NCI-H446 treated with DMSO at 0.1 percent for 48 hours (cell line): ENCODE measurements around the gene LDB1.
A peak's percentile ranks its signal among the peaks of the same experiment; 100 is the strongest.

ENCODE experiments used
- DNase-seq: peaks from one replicate; lab custom pipeline; 2025; lab: John Stamatoyannopoulos, UW

The LDB1 gene

DNA sequence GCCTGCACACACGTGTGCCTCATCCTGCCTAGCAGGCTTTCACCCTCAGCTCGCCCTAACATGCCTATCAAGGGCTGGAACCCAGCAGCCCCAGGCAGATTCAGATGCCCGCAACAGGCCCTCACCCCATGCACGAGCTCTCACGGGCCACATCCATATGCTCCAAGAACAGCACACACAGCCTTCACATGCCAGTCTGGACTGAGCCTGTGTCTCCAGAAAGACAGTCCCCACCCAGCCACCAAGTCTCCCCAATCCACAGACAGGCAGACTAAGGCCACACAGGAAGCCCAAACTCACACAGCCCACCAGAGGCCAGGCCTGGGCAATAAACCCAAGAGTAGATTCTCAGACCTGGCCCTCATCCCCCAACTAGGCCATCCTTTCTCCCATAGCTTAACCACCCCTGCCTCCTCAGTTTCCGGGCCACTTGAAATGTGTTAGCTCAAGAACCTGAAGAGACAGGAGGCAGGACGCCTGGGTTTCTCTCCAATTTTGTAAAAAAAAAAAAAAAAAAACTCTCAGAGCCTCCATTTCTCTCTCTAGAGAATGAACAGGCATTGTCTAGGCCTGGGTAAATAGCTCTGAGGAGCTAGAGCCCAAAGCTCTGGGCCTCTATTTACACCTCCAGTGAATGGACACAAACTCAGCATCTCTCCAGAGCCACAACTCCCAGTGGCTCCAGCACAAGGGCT lies 6.8 kb downstream of the LDB1 start:
- no peak for DNase-seq

DNA sequence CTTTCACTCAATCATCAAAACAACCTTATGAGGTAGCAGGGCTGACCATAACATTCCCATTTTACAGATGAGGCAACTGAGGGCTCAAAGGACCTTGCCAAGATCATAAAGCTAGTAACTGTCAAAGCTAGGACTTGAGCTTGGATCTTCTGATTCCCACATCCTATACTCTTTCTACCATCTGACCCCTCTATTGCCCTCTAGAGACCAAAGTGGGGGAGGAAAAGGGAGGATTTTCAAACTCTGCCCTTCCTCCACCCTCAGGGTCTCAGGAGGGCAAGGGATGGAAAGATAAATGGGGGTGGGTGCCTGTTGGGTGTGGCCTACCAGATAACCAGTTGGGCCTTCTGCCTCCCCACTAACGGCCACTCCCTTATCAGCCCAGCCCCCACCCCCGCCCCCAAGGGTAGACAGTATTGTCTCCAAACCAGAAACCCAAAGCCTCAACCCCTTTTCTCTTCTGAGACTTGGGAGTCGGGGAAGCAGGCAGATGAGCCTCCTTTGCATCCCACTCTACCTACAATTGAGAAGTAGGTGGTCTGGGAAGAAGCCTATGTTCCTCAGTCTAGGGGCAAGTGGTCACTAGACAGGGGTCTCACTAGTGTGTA lies 7.9 kb downstream of the LDB1 start:
- no peak for DNase-seq

DNA sequence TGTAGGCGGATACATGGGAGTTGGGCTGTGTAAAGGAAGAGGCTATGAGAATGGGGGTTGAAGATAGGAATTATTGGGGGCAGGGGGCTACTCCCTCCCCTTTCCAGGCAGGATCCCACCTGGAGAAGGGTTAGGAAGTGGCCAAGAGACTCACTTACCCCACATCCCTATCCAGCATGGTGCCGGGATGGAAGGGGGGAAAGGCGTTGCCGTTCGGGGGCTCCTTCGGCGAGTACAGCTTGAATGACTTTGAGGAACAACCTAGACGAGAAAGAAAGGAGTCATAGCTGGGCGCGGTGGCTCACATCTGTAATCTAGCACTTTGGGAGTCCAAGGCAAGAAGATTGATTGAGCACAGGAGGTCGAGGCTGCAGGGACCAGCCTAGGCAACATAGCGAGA lies 8.9 kb downstream of the LDB1 start:
- no peak for DNase-seq

DNA sequence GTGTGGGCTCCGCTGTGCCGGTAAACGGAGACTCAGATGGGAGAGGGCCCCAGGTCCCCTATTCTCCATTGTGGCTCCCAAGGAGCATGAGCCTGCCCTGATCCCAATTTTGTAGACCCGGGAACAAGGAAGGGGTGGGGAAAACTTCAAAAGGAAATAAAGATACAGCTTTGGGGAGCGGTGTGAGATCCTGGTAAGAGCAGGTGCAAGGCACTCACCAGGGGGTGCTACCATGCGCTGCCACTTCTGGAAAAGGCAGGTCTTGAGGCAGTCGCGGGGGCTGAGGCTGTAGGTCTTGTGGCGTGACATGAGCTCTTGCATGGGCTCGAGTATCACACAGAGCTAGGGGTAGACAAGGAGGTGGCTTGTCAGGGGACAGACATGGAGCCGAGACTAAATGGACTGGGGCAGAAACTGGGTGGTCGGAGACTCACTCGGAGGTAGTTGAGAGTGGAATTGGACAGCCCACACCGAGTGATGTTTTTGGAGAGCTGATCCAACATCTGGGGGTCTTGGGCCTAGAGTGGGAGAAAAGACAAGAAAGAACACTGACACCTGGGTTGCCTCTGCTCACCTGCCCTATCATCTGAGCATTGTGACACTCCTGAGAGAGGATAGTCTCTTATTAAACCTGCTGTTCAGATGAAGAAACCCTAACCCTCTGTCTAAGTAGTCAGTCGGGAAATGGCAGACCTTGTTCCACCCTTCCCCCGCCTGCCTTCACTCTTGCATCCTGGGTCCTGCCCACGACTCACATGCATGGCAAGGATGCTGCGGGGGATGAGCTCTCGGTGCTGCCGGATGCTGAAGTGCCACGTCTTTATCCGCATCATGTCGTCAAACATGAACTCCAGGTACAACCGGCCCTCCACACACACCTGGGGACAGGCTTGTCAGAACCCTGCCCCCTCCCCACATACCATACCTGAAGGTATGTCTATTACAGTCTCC lies 10.7 kb downstream of the LDB1 start:
- DNase-seq: no peak

DNA sequence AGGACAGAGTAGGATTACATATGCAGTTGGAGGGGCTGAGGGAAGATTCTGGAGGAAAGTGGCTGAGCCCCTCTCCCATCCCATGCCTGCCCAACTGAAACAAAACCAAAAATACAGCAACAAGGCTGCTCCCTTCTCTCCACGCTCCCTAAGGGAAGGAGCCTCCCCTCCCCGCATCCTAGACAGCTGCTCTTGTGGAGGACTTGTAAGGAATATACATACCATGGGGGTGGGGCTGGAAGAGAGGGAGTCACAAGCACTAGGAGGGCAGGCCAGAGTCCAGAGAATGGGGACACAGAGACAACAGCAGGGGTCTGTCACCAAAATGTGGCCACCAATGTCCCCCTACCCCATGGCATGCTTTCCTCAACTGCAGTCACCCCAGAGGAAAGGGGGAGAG lies 13.2 kb downstream of the LDB1 start:
- DNase-seq: no peak

DNA sequence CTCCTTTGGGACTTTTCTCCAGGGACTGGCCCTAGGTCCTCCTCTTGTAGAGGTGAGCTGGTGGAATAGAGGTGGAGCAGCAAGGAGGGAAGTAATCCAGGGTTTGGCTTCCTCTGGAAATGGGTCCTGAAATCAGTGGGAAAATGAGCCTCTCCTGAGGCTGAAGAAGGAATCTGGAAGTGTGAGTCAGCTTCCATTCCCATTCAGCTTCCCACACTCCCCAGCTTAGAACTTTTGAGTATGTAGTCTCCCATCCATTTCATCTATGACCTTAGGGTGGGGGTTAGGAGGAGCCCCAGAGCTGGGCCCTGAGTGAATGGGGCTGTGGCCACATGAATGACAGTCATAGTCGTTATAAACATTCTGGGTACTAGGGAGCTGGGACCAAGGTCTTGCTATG lies 17.7 kb downstream of the LDB1 start:
- no peak for DNase-seq

DNA sequence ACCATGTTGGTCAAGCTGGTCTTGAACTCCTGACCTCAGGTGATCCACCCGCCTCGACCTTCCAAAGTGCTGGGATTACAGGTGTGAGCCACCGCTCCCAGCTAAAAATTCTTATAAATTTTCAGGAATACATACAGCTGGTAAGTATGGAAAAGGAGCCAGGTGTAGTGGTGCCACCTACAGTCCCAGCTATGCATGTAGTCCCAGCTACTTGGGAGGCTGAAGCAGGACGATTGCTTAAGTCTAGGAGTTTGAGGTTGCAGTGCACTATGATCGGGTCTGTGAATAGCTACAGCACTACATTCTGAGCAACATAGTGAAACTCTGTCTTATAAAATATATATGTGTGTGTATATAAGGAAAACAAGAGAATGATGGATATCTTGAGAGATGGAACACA lies 19.0 kb downstream of the LDB1 start:
- DNase-seq: no peak

DNA sequence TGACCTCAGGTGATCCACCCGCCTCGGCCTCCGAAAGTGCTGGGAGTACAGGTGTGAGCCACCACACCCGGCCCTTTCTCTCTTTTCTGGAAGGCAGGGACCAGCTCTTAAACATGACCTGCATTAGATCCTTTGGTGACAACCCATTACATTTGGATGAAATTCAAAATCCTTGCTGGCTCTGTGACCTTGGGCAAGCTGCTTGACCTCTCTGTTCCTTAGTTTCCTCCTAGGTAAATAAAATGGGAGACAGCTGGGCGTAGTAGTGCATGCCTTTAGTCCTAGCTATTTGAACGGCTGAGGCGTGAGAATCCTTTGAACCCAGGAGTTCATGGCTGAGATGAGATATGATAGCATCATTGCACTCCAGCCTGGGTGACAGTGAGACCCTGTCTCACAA lies 23.7 kb downstream of the LDB1 start:
- DNase-seq: no peak

DNA sequence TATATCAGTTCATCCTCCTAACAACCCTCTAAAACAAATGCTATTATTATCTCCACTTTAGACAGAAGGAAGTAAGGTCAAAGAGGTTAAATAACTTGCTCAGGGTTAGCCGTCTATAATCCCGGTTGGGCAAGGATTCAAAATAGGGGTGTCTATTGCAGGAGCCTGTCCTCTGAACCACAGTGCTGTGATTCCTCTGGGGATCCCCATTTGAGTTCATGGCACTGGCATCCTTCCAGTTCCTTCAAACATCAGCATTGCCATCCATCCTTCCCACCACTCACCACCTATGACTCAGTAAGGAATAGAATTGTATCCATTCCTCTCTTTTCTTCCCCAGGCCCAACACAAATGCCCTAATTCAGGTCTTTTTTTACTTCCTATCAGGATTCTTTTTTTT lies 29.4 kb downstream of the LDB1 start:
- DNase-seq: no peak

DNA sequence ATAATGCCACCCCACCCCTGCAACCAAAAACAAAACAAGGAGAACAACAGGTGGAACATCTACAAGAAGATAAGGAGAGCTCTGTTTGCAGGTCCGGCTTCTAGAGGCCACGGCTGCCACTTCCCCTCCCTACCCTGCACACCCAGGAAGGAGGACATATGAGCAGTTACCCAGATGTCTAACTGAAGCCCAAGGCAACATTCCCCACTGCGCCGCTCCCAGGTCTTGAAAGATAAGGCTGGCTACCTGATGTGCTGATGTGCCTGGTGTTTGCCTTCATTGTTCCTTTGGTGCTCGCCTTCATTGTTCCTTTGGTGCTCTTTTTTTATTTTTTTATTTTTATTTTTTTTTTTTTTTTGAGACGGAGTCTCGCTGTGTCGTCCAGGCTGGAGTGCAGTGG lies 34.0 kb downstream of the LDB1 start:
- no peak for DNase-seq

DNA sequence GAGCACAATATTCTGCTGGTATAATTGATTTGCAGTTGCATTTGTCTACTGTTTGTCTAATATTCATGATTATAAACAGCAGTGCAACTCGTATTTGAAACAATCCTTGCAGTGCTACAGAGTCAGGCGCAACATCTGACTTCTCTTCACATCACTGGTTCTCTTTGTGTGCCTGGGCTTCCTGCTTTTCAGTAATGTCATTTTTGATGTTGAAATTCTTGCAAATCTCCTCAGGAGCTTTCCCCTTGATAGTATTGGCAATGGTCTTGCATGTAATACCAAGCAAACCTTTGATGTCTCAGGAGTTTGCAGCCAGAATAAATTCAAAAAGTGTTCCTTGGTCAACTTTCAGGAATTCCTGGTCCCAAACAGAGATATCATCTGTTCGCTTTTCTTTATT lies 34.8 kb downstream of the LDB1 start:
- DNase-seq: no peak

DNA sequence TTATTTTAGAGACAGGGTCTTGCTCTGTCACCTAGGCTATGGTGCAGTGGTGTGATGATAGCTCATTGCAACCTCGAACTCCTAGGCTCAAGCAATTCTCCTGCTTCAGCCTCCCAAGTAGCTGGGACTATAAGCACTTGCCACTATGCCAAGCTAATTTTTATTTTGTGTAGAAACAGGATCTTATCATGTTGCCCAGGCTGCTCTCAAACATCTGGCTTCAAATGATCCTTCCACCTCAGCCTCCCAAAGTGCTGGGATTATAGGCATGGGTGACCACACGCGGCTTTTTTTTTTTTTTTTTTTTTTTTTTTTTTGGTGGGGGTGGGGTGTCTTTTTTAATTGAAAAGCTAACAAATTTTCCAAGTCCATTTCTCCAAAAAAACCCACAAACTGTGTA lies 36.6 kb downstream of the LDB1 start:
- no peak for DNase-seq

DNA sequence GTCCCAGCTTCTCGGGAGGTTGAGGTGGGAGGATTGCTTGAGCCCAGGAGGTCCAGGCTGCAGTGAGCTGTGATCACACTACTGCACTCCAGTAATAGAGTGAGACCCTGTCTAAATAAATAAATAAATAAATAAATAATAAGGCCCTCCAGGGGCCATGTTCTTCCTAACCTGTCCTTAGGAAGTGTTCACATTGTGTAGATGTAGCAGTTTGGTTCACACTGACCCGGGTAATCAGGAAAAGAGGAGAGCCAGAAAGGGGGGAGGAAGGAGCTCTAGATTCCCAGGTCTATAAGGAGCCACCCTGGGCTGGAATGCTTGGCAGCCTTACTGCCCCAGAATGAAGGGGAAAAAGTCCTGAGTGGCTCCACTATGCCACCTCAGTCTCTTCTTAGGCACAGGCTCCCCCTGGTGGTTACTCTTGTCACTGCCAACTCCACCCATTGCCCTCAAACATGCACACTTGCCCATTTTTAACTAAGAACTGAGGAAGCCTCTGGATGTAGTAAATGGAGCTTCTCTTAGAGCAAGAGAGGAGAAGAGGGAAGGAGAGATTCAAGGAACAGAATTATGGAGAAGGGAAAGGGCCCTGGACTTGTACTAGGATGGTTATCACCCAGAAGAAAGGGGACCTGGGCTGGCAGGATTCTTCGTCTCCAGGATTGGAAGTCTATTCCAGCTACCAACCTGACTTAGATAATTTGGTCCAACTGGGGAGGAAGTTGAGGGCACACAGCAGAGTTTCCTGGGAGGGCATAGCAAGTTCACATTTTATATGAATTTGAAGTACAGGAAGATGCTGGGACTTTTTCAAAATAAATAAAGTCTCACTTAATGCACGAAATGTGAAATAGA lies 47.3 kb downstream of the LDB1 start:
- DNase-seq: peak; percentile 5

DNA sequence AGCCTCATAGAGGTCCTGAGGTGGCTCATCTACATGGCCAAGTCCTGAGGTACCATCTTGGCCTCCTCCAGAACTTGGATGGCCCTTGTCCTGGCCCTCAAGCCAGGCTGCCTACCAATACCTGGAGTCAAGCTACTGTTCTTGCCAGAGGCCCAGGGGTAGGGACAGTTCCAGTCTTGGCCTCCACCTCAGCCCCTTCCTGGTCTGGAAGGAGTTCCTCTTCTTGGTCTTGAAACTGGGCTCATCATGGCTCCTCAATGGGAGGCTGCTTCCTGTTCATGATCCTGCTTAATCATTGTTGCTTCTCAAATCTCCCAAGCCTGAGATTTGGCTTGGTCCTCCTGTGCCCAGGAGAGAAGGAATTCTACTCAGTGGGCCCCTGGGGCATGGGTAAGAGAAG lies 51.1 kb downstream of the LDB1 start:
- no peak for DNase-seq

DNA sequence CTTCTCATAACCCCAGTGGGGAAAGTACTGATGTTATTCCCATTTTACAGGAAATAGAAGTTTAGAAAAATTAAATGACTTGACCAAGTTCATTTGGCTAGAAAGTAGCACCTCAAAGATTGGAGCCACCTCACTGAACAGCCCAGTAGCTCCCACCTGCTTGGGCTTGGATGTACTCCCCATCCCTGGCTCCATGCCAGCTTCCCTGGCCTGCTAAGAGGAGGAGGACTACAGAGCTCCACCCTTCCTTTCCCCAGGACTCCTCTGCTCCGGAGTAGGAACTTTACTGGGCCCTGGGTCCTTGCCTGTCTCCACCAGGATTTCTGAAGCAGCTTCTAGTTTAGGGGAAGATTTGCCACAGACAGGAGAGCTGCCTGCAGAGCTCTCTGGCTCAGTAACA lies 52.0 kb downstream of the LDB1 start:
- DNase-seq: no peak

DNA sequence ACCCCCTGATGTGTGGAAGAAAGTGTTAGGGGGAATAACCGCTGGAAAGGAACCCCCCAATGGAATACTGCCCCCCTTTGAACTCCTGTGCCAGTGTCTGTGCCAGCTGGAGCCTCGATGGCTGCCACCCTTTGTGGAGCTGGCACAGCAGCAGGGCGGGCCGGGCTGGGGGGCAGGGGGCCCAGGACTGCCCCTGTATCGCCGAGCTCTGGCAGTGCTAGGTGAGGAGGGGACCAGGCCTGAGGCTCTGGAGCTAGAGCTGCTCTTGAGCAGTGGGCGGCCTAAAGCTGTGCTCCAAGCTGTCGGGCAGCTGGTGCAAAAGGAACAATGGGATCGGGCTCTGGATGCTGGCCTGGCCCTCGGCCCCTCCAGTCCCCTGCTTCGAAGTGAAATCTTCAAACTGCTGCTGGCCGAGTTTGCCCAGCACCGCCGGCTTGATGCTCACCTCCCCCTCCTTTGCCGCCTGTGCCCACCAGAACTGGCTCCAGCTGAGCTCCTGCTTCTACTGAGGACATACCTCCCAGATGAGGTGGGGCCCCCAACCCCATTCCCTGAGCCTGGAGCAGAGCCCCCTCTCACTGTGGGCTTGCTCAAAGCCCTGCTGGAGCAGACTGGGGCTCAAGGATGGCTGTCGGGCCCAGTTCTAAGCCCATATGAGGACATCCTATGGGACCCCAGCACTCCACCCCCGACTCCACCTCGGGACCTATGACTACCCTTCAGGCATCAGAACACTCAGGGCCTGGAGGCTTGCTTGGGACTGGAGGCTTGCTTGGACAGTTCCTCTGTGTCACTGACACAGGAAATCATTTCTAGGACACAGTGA lies 52.9 kb downstream of the LDB1 start:
- DNase-seq: no peak

DNA sequence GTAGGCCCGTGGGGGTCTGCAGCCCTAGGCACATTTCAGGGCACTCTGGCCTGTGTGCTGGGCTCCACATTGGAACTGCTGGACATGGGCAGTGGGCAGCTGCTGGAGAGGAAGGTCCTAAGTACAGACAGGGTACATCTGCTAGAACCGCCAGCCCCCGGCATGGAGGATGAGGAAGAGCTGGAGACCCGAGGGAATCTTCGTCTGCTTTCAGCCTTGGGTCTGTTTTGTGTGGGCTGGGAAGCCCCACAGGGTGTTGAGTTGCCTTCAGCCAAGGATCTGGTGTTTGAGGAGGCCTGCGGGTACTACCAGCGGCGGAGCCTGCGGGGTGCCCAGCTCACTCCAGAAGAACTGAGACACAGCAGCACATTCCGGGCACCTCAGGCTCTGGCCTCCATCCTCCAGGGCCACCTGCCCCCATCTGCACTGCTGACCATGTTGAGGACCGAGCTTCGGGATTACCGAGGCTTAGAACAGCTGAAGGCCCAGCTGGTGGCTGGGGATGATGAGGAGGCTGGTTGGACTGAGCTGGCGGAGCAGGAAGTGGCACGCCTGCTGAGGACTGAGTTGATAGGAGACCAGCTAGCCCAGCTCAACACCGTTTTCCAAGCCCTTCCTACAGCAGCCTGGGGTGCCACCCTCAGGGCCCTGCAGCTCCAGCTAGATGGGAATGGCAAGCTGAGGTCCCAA lies 53.6 kb downstream of the LDB1 start:
- no peak for DNase-seq

DNA sequence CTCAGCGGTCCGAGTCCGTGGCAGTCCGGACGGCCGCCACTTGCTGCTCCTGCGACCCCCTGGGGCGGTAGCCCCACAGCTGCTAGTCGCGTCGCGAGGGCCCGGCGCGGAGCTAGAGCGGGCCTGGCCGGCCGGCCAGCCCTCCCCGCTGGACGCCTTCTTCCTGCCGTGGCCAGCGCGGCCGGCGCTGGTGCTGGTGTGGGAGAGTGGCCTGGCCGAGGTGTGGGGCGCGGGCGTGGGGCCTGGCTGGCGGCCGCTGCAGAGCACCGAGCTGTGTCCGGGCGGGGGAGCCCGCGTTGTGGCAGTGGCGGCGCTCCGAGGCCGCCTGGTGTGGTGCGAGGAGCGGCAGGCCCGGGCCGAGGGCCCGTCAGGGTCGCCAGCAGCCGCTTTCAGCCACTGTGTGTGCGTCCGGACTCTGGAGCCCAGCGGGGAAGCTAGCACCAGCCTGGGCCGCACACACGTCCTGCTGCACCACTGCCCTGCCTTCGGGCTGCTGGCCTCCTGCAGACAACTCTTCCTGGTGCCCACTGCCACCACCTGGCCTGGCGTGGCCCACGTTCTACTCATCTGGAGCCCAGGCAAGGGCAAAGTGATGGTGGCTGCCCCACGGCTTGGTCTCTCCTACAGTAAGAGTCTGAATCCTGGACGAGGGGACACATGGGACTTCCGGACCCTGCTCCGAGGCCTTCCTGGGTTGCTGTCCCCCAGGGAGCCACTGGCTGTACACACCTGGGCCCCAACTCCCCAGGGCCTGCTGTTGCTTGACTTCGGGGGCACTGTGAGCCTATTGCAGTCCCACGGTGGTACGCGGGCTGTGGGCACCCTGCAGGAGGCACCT lies 54.4 kb downstream of the LDB1 start:
- no peak for DNase-seq

DNA sequence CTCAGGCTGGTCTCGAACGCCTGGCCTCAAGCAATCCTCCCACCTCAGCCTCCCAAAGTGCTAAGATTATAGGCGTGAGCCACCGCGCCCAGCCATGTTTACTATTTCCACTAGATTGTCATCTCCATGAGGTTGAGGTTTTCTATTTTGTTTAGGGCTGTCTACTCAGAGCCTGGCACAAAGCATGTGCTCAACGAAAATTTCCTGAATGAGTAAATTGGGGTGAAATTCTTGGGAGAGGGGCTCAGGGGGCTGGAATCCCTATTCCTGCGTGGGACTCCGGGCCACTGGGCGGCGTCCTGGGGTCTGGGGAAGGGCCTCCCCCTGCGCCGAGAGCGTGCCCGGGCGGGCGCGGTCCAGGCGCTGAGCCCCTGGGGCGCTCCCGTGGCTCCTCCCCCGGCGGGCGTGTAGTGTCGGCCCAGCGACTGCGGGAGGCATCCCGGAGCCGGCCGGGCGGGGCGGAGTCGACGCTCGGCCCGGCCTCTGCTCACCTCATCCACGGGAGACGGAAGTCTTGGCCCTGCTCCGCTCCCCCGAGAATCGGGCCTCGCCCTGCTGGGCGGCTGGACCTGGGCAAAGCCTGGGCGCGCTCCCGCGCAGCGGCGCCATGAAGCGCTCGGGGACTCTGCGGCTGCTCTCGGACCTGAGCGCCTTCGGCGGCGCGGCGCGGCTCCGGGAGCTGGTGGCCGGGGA lies 55.2 kb downstream of the LDB1 start, which contains the start of gene HPS6:
Gene HPS6 (plus strand): TSS at position 482 of the 693 bp plus-strand sequence. CDS start 126 bp downstream, at position 608.
- DNase-seq: peak; percentile 38
